ENCODE measurements around the gene MANBA. TPM values are rescaled to one million over a fixed set of nuclear protein-coding genes. Genes with fewer than 3 reads are reported as not detected.
"Not testable (repeated sequence)": the region's sequence is repeated elsewhere in the genome, so short reads cannot be mapped to it uniquely, and the experiment has no call there.

The MANBA gene
- polyA plus RNA-seq, 2 of the 4 experiments (the other 2 are of a cell fraction) = 9.3 to 10.4 TPM

DNA sequence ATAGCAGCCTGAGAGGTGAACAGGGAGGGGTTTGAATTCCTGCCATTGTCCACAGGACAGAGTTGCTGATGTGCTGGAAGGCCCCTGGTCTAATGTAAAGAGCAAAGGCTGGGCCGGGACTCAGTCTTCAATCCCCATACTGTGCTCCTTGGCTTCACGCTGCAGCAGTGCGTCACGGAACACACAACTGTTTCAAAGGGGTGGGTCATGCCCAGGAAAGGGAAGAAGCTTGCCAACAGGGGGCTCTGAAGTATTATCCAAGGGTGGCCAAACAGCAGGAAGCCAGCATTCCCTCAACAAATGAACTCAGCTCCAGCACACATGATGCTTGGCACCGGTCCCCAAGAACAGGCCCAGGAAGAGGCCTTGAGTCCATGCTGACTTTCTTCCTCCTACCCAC, 137.1 kb downstream of the MANBA start:
- POLR2A ChIA-PET = interaction anchor here (0.8 to 0.9 kb wide), 3 partner anchors 202 to 246 kb away, joined by 3 to 5 read pairs (median 4); partner anchors contain the start of gene UBE2D3

DNA sequence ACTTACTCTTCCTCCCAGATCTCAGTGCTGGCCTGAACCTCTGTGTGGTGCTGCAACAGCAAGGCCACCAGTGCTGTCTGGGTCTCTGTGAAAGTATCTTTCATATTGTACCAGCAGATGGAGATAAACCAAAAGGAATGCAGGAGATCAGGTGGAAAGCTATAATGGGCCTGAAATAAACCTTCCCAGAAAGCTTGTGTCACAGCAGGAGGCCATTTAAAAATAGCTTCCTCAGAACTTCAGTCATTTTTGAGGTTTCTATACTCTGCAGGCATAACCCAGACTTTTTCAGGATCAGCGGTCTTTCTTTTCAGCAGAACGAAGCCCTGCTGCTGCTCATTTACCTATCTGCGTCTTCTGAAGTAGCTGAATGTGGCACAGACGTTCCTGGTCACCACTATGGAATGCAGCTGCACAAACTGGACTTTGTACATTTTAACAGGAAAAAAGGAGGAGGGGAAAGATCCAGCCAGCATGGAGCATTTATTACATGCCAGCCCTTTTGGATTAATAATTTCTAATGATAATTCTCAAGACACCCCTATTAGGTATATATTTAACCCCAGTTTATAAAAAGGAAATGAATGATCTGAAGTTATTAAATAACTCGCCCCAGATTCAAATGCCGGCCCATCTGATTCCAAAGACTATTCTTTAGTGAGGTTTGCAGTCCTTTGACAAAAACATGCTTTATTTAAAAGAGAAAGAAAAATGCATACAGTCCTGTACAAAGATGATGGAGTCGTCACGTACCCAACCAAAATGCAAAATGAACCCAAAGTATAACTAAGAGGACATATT, 139.9 kb downstream of the MANBA start:
- H3K4me2 ChIP-seq = peak overlapping the region; percentile 84
- FAIRE-seq = no peak
- TF ChIP-seq, protein P1, sequence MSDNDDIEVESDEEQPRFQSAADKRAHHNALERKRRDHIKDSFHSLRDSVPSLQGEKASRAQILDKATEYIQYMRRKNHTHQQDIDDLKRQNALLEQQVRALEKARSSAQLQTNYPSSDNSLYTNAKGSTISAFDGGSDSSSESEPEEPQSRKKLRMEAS (IDR thresholded peaks at IDR 0.05) = peak; percentile 49; the same call in 1 of the 2 replicates
- TF ChIP-seq SMC3 (IDR thresholded peaks at IDR 0.05) = peak; percentile 91
- TF ChIP-seq HOXB5 (CRISPR knock-in tag; IDR thresholded peaks at IDR 0.05) = no peak
- TF ChIP-seq JUNB (IDR thresholded peaks at IDR 0.05) = 0 out of 2 replicates have a peak, but pooled peaks have one; percentile 46
- no peak for TF ChIP-seq GATA3 (IDR thresholded peaks at IDR 0.05; ENCODE audit: borderline replicate concordance)
- TF ChIP-seq RAD21 (conservative IDR thresholded peaks at IDR 0.05 in 1 of 2, IDR thresholded peaks at IDR 0.05 in 1 of 2) = peak; percentile 88 to 89
- TF ChIP-seq, protein P2, sequence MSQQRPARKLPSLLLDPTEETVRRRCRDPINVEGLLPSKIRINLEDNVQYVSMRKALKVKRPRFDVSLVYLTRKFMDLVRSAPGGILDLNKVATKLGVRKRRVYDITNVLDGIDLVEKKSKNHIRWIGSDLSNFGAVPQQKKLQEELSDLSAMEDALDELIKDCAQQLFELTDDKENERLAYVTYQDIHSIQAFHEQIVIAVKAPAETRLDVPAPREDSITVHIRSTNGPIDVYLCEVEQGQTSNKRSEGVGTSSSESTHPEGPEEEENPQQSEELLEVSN (IDR thresholded peaks at IDR 0.05; ENCODE audit: borderline replicate concordance, low read depth) = no peak
- peak; percentile 36 to 57; a peak in 2 of 5 replicates for TF ChIP-seq JUN (IDR thresholded peaks at IDR 0.05)
- peak; percentile 33; the same call in 1 of the 2 replicates for TF ChIP-seq FOSL2 (IDR thresholded peaks at IDR 0.05)
- TF ChIP-seq FOSL2 (CRISPR knock-in tag; IDR thresholded peaks at IDR 0.05) = peak; percentile 66
- TF ChIP-seq NFE2L2 (conservative IDR thresholded peaks at IDR 0.05; ENCODE audit: low read length) = no peak
- TF ChIP-seq, protein P3, sequence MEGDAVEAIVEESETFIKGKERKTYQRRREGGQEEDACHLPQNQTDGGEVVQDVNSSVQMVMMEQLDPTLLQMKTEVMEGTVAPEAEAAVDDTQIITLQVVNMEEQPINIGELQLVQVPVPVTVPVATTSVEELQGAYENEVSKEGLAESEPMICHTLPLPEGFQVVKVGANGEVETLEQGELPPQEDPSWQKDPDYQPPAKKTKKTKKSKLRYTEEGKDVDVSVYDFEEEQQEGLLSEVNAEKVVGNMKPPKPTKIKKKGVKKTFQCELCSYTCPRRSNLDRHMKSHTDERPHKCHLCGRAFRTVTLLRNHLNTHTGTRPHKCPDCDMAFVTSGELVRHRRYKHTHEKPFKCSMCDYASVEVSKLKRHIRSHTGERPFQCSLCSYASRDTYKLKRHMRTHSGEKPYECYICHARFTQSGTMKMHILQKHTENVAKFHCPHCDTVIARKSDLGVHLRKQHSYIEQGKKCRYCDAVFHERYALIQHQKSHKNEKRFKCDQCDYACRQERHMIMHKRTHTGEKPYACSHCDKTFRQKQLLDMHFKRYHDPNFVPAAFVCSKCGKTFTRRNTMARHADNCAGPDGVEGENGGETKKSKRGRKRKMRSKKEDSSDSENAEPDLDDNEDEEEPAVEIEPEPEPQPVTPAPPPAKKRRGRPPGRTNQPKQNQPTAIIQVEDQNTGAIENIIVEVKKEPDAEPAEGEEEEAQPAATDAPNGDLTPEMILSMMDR (IDR thresholded peaks at IDR 0.05) = peak; percentile 78
- H3K4me1 ChIP-seq = peaks cover 52% of the 10 kb centered on the region
- WGBS (ENCODE audit: missing lambda C conversion rate) = 5% methylated on average over 8 of the region's 8 CpGs
- CTCF ChIA-PET = interaction anchor here (0.6 to 3.1 kb wide), 51 partner anchors 10 to 479 kb away, joined by 3 to 45 read pairs (median 4); partner anchors contain the start of genes BDH2, CISD2, MANBA and UBE2D3
- ATAC-seq = peak; percentile 93 to 95
- peak; percentile 62 to 82 for DNase-seq (ENCODE audit: low read depth in 1 of 2, low spot score in 1 of 2)
- H3K27ac ChIP-seq = peak overlapping the region; percentile 82 to 87
- peak overlapping the region; percentile 23; the same call in 2 of the 3 replicates for H3K4me3 ChIP-seq
- POLR2A ChIA-PET = interaction anchor here (0.7 to 1.6 kb wide), 8 partner anchors 119 to 479 kb away, joined by 3 to 36 read pairs (median 4); partner anchors contain the start of genes BDH2, CISD2, MANBA and NFKB1
- H3K9me3 ChIP-seq = no peaks in the 10 kb centered on the region

More for the DNA sequence above, 137.1 kb downstream of the MANBA start:
- CTCF ChIA-PET = interaction anchor here (1.1 to 2.5 kb wide), 6 partner anchors 12 to 395 kb away, joined by 3 to 18 read pairs (median 4); partner anchors contain the start of gene UBE2D3
- TF ChIP-seq SMC3 (IDR thresholded peaks at IDR 0.05) = peak; percentile 63
- TF ChIP-seq CHD2 (IDR thresholded peaks at IDR 0.05; ENCODE audit: low read length, partially characterized antibody) = no peak
- TF ChIP-seq, protein P1 (IDR thresholded peaks at IDR 0.05) = peak; percentile 54
- TF ChIP-seq MAZ (IDR thresholded peaks at IDR 0.05; ENCODE audit: borderline replicate concordance, low read depth, low read length) = no peak
- TF ChIP-seq, protein P3 (IDR thresholded peaks at IDR 0.05) = peak; percentile 34
- TF ChIP-seq RAD21 (conservative IDR thresholded peaks at IDR 0.05 in 1 of 2, IDR thresholded peaks at IDR 0.05 in 1 of 2) = peak; percentile 70 to 82
- TF ChIP-seq FOSB (CRISPR knock-in tag; IDR thresholded peaks at IDR 0.05) = no peak
- ATAC-seq (peak; percentile 48 to 70), FAIRE-seq (no peak), DNase-seq (ENCODE audit: low read depth in 1 of 2, low spot score in 1 of 2) (peak; percentile 58 to 81)
- peak overlapping the region; percentile 82 to 87 for H3K27ac ChIP-seq
- peaks cover 69% of the 10 kb centered on the region for H3K4me1 ChIP-seq
- peak overlapping the region; percentile 20 for H3K4me2 ChIP-seq
- no peak overlapping the region for H3K4me3 ChIP-seq
- WGBS (ENCODE audit: missing lambda C conversion rate) = 25% methylated on average over 5 of the region's 5 CpGs
- H3K9me3 ChIP-seq = no peaks in the 10 kb centered on the region

DNA sequence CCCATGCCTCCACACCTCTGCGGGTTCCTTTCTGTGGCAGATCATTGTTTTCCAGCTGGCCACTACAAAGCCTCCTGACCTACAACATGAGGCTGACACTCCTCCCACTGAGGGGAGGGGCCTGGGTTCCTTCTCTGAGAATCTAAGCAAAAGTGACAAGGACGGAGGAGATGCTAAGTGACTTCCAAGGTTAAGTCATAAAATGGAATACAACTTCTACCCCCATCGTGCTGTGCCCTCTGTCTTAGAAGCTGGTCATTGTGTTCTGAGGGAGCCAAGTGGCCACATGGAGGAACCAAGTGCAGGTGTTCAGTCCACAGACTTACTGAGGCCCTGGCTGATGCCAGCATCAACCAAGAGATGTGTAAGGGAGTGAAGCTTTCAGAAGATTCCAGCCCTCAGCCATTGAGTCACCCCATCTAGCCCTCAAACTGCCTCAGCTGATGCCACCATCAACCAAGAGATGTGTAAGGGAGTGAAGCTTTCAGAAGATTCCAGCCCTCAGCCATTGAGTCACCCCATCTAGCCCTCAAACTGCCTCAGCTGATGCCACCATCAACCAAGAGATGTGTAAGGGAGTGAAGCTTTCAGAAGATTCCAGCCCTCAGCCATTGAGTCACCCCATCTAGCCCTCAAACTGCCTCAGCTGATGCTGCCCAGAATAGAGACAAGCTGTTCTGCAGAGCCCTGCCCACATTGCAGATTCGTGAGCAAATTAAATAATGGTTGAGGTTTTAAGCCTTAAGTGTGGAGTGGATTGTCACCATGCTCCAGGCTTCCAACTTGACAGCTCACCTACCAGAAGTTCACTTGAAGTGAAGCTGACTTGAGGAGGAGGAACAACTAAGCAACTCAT, 140.8 kb downstream of the MANBA start:
- H3K9me3 ChIP-seq; DNase-seq (ENCODE audit: low read depth in 1 of 2, low spot score in 1 of 2); FAIRE-seq: not testable (repeated sequence)
- WGBS (ENCODE audit: missing lambda C conversion rate) = 63% methylated on average over 4 of the region's 4 CpGs
- ChIA-PET CTCF (interaction anchor here (0.6 to 3.1 kb wide), 39 partner anchors 9 to 480 kb away, joined by 3 to 45 read pairs (median 5); partner anchors contain the start of genes BDH2, CISD2, MANBA and UBE2D3), POLR2A (interaction anchor here (0.7 to 1.6 kb wide), 7 partner anchors 119 to 388 kb away, joined by 3 to 36 read pairs (median 6); partner anchors contain the start of genes CISD2, MANBA, NFKB1 and UBE2D3)
- peak overlapping the region; percentile 23; the same call in 2 of the 3 replicates for H3K4me3 ChIP-seq
- peak; percentile 14 to 20 for ATAC-seq
- peak overlapping the region; percentile 84 for H3K4me2 ChIP-seq
- H3K4me1 ChIP-seq = peaks cover 46% of the 10 kb centered on the region
- peak overlapping the region; percentile 82 to 87 for H3K27ac ChIP-seq

DNA sequence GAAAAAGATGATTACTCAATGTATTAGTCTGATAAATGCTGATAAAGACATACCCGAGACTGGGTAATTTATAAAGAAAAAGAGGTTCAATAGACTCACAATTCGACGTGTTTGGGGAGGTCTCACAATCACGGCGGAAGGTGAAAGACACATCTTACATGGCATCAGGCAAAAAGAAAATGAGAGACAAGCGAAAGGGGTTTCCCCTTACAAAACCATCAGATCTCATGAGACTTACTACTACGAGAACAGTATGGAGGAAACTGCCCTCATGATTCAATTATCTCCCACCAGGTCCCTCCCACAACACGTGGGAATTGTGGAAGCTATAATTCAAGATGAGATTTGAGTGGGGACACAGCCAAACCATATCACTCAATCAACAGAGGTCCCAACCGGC, 141.7 kb downstream of the MANBA start:
- 79% methylated on average over 9 of the region's 9 CpGs for WGBS (ENCODE audit: missing lambda C conversion rate)
- ATAC-seq; FAIRE-seq; H3K27ac ChIP-seq; H3K9me3 ChIP-seq; DNase-seq (ENCODE audit: low read depth in 1 of 2, low spot score in 1 of 2); POLR2A ChIA-PET; H3K4me2 ChIP-seq; H3K4me3 ChIP-seq: not testable (repeated sequence)
- H3K4me1 ChIP-seq = peaks cover 41% of the 10 kb centered on the region
- CTCF ChIA-PET = interaction anchor here (1.0 to 2.6 kb wide), 4 partner anchors 209 to 481 kb away, joined by 3 to 14 read pairs (median 6); partner anchors contain the start of genes BDH2 and UBE2D3

All from A549 (cell line).